Transverse colon (tissue), 4 donors: ENCODE data around the gene TOX2.

Experiments
- POLR2A ChIP-seq: fragments of 450-650 bp; IDR thresholded peaks from one replicate; pipeline ENCODE4 v1.6.1; 2016; ENCODE audit warnings: antibody characterized with exemption, mild to moderate bottlenecking, moderate library complexity
- POLR2AphosphoS5 ChIP-seq, 3 donors: sonication (generic); formaldehyde crosslinking; IDR thresholded peaks; one replicate each; pipeline ENCODE4 v1.6.1; 2016; ENCODE audit warnings: antibody characterized with exemption in 3 of 3
- TF ChIP-seq, protein P1 (sequence below), 5 experiments: fragments of 200-600 bp in 3 of 5; fragments of 450-650 bp in 2 of 5; sonication (generic) in 3 of 5; IDR thresholded peaks; 1 replicate in 2 of 5; 2 replicates in 3 of 5; pipeline ENCODE4 v1.5.1; 2016 to 2017; ENCODE audit warnings: antibody characterized with exemption in 5 of 5, inconsistent platforms in 3 of 5, mild to moderate bottlenecking in 2 of 5, moderate library complexity in 1 of 5

DNA sequence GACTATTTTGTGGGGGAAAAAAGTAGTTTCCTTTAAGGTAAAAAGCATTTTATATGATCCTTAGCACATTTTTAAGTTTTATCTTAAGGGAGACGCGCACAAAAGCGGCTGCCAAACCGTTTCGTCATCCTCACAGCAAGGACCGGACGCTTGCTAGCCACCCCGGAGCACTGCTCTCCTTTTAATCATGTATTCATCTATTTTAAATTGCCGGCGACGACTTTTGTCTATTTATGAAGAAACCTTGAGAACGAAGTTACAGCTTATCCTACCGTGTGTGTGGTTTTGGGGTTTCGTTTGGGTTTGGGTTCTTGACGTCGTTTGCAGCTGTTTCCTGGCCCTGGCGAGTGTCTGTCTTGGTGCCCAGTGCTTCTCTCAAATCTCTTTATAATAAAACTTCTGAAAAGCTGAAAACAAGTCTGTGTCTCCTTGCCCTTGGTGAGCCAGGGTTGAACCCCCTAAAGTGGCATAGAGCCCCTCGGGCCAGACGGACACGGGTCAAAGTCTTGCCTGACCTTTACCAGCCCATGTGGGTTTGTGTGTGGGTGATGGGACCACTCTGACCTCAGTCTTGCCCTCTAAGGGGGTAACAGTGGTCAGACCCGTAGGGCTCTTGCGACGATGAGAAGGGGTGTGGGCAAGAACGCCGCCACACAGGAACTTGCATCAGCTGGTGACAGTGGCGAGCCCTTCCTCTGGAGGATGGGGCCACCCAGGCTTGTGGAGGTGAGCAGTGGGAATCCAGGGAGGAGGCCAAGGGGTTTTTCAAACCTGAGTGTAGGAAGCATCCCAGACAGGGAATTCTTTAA, 154.8 kb downstream of the TOX2 start:
- TF ChIP-seq POLR2AphosphoS5 (IDR thresholded peaks at IDR 0.05) (no peak), POLR2A (no peak)
- TF ChIP-seq, protein P1, sequence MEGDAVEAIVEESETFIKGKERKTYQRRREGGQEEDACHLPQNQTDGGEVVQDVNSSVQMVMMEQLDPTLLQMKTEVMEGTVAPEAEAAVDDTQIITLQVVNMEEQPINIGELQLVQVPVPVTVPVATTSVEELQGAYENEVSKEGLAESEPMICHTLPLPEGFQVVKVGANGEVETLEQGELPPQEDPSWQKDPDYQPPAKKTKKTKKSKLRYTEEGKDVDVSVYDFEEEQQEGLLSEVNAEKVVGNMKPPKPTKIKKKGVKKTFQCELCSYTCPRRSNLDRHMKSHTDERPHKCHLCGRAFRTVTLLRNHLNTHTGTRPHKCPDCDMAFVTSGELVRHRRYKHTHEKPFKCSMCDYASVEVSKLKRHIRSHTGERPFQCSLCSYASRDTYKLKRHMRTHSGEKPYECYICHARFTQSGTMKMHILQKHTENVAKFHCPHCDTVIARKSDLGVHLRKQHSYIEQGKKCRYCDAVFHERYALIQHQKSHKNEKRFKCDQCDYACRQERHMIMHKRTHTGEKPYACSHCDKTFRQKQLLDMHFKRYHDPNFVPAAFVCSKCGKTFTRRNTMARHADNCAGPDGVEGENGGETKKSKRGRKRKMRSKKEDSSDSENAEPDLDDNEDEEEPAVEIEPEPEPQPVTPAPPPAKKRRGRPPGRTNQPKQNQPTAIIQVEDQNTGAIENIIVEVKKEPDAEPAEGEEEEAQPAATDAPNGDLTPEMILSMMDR (IDR thresholded peaks at IDR 0.05) = no peak
